ENCODE measurements around the gene RMND1.
"Not testable (repeated sequence)": the region's sequence is repeated elsewhere in the genome, so short reads cannot be mapped to it uniquely, and the experiment has no call there.

The RMND1 gene

DNA sequence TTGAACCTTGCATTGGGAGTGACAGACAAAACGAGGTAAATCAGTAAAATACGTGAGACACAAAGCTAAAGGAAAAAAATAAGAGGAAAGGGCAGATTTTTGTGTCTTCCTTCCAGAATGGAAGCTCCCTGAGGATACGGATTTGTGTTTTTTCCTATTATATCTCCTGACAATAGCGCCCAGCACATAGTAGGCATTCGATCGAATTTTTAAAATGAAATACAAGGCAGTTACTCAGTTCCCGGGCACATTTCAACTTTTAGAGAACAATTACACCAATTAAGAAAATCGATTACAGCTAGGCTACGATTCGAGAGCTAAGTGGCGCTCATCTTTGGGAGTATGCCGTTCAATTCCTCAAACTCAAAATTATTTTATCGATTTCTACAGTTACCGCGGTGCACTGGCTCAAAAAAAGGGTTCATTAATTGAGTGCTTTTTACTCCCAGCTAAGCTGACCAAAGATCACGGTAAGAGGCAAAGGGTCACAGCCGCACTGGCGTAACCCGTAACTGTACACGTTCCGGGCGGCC lies 443 bp downstream of the RMND1 start:
- DNase-seq: no peak

DNA sequence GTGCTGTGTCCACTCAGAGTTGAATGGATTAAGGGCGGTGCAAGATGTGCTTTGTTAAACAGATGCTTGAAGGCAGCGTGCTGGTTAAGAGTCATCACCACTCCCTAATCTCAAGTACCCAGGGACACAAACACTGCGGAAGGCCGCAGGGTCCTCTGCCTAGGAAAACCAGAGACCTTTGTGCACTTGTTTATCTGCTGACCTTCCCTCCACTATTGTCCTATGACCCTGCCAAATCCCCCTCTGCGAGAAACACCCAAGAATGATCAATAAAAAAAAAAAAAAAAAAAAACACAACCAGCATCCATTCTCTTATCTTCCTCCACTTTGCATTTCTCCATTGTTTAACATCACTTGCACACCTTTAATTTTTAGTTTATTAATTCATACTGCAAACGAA lies 998 bp downstream of the RMND1 start:
- DNase-seq: not testable (repeated sequence)

DNA sequence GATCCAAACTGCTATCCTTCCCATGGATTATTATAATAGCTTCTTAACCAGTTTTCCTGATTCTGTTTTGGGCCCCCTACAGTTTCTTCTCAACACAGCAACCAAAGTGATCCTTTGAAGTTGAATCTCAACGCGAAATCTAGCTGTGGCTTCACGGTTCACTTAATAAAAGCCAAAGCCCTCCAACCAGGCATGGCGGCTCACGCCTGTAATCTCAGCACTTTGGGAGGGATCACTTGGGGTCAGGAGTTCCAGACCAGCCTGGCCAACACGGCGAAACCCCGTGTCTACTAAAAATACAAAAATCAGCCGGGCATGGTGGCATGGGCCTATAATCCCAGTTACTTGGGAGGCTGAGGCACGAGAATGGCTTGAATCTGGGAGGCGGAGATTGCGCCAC lies 3.3 kb downstream of the RMND1 start:
- DNase-seq: no peak

- no peak for DNase-seq
These were observed 4.7 kb downstream of the RMND1 start for GRCh38 chr6:151447237-151447636.

- no peak for DNase-seq
These were observed 6.4 kb downstream of the RMND1 start for GRCh38 chr6:151445482-151445881.

- no peak for DNase-seq
These were observed 7.9 kb downstream of the RMND1 start for GRCh38 chr6:151443911-151444621.

DNA sequence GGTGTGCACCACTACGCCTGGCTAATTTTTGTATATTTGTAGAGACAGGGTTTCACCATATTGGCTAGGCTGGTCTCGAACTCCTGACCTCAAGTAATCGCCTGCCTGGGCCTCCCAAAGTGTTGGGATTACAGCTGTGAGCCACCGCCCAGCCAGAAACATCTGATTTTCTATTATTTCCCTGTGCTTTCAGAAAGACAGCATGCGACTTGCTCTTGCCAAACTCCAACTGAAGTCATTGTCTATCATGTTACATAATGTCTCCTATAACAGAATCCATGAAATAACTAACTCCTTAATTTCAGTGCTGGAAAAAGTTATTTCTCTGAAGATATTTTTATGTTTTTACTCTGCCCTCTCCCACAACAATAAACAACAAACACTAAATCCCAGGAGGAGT lies 8.5 kb downstream of the RMND1 start:
- DNase-seq: no peak

GRCh38 chr6:151442371-151442770 lies 9.6 kb downstream of the RMND1 start:
- DNase-seq: no peak

GRCh38 chr6:151441390-151442166 lies 10.3 kb downstream of the RMND1 start:
- DNase-seq: no peak

GRCh38 chr6:151440930-151441329 lies 11.0 kb downstream of the RMND1 start:
- no peak for DNase-seq

GRCh38 chr6:151440498-151440897 lies 11.4 kb downstream of the RMND1 start:
- DNase-seq: no peak

- no peak for DNase-seq
These were observed 14.5 kb downstream of the RMND1 start for GRCh38 chr6:151437401-151437800.

- no peak for DNase-seq
These were observed 15.1 kb downstream of the RMND1 start for GRCh38 chr6:151436802-151437201.

GRCh38 chr6:151436300-151436699 lies 15.6 kb downstream of the RMND1 start:
- DNase-seq: no peak

DNA sequence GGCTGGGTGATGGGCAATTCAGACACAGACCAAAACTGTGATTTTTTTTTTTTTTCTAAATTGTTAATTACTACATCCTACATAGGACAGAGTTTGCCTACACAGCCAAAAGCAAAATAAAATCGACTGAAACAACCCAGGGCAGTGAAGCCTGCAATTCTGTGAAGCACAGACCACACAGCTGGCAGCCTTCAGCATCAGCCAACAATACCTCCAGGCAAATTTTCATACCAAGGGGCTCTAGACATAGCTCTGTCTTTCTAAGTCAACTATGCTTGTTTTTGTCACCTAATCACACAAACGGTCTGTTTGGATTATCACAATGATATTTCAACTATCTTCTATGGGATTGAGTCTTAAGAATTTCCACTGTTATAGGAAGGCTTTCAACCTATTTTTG lies 17.6 kb downstream of the RMND1 start:
- no peak for DNase-seq

DNA sequence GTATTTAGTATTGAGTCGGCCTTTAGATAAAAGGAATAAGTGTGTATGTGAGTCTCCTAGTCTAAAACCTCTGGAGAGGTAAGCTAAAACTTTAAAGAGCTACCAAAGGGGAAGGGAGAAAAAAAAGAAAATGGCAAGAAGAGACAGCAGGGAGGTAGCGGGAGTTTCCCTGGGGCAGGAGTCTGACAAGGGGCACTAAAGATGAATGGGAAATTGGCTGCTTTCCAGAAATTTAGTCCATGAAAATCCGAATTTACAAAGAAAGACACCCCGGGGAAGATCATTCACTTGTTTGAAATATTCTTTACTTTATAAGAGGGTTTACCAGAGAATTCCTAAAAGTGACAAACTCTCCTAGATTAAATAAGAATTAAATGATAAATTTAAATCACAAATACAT lies 19.3 kb downstream of the RMND1 start:
- no peak for DNase-seq

DNA sequence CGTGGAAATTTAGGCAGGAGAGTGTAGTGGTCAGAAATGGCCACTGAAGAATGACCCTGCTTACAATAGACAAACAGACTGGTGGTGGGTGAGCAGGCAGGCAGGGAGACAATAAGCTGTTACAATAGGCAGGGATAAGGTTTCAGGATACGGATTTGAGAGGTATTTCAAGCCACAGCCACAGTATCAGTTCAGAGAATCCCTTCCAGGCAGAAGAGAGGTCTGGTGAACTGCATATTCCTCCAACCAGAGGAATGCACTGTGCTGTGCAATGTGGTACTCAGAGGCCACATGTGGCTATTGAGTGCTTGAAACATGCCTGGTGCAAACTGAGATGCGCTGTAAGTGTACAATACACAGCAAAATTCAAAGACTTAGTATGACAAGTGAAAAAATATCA lies 20.6 kb downstream of the RMND1 start:
- no peak for DNase-seq

- DNase-seq: no peak
These were observed 21.0 kb downstream of the RMND1 start for GRCh38 chr6:151430886-151431285.

- no peak for DNase-seq
These were observed 23.7 kb downstream of the RMND1 start for GRCh38 chr6:151428093-151428735.

DNA sequence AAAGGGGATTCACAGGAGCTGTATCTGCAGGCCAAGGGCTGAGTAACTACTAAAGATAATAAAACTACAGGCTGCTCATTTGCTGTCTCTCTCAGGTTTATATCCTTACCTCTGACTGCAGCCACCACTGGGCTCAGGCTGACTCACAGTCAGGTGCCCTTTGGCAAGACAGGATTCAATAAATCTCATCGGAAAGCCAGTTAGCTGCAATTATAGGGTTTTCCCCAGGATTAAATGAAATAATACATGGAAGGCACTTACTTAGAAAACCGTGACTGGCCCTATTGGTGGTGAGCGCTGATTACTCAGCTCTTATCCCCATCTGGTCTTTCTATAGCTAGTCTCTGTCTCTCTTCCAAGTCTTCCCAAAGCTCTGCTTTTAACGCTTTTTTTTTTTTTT lies 26.4 kb downstream of the RMND1 start:
- no peak for DNase-seq

DNA sequence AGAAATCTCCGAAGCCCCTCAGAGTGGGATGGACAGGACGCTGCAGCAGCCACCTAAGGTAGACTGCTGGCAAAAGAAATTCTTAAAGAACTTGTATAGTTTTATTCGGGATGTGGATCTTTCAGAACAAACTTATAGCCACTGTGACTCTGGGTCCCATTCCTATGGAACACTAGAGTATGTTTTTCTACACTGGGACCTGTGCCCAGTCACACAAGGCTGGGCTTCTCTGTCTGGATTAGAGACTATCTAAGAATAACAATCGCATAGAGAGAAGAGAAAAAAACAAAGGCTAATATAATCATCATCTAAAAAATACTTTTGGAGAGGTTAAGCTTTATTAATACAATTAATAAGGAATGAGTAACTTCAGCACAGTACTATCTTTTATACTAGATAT lies 28.9 kb downstream of the RMND1 start:
- no peak for DNase-seq

DNA sequence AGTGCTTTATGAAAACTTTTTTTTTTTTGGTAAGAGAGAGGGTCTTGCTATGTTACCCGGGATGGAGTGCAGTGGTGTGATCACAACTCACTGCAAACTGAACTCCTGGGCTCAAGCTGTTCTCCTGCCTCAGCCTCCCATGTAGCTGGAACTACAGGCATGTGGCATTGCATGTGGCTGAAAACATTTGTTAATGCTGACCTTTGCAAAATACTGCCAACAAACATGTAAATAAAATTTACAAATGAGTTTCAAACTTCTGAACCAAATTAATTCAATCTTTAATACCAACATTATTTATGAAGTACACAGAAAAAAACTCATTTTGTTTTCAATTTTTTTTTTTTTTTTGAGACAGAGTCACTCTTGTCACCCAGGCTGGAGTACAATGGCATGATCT lies 34.4 kb downstream of the RMND1 start:
- no peak for DNase-seq

DNA sequence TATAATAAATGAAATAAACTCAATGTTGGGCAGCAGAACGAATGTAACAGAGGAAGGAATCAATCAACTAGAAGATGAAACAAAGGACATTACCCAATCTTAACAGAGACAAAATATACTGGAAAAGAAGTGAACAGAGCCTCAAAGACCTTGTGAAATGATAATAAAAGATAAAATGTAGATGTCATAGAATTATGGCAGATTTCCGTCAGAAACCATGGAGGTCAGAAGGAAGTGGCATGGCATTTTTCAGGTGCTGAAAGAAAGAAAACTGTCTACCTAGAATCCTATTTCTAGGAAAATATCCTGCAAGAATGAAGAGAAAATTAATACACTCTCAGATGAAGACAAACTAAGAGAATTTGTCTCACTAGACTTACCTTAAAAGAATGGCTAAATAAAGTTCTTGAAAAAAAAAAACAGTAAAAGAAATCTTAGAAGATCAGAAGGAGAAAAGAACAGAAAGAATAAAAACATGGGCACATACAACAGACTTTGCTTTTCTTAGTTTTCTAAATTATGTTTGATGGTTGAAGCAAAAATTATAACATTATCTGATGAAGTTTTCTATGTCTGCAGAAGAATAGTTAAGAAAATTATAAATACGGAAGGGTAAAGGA lies 37.2 kb downstream of the RMND1 start:
- DNase-seq: no peak

All from NCI-H1436 treated with DMSO at 0.1 percent for 48 hours (cell line).